Transverse colon (tissue), 4 donors: ENCODE measurements around the gene DHRS9. TPM values are rescaled to one million over a fixed set of nuclear protein-coding genes. Genes with fewer than 3 reads are reported as not detected.
"Not testable (repeated sequence)": the region's sequence is repeated elsewhere in the genome, so short reads cannot be mapped to it uniquely, and the experiment has no call there.

ENCODE experiments used
- DNase-seq: peaks from one replicate; pipeline ENCODE4 v3.0.0-alpha.2; 2019
- H3K27ac ChIP-seq, 4 donors: fragments of 200-600 bp; sonication (generic); 2 replicates each; pipeline ENCODE4 v1.5.1; 2016 to 2018; ENCODE audit warnings: inconsistent platforms in 4 of 4
- H3K27me3 ChIP-seq: fragments of 200-600 bp; sonication (generic); 2 replicates; pipeline ENCODE4 v1.5.1; 2017; ENCODE audit warnings: inconsistent platforms
- H3K36me3 ChIP-seq, 4 donors: fragments of 200-600 bp; sonication (generic); 2 replicates each; pipeline ENCODE4 v1.5.1; 2017 to 2019; ENCODE audit warnings: inconsistent platforms in 4 of 4
- H3K4me1 ChIP-seq, 4 donors: fragments of 200-600 bp; sonication (generic); 2 replicates each; pipeline ENCODE4 v1.5.1; 2017 to 2020; ENCODE audit warnings: inconsistent platforms in 4 of 4
- H3K4me3 ChIP-seq, 4 donors: fragments of 200-600 bp; sonication (generic); 1 replicate in 1 of 4; 2 replicates in 3 of 4; pipeline versions ENCODE4 v1.5.1 to v1.6.1; 2017 to 2019; ENCODE audit warnings: inconsistent platforms in 4 of 4
- H3K9me3 ChIP-seq, 2 donors: fragments of 200-600 bp; sonication (generic); 2 replicates each; pipeline ENCODE4 v1.5.1; 2017 to 2019; ENCODE audit warnings: inconsistent platforms in 2 of 2
- EP300 ChIP-seq: sonication (generic); formaldehyde crosslinking; IDR thresholded peaks from one replicate; pipeline ENCODE4 v1.6.1; 2017; ENCODE audit warnings: antibody characterized with exemption, low read depth
- POLR2A ChIP-seq: fragments of 450-650 bp; IDR thresholded peaks from one replicate; pipeline ENCODE4 v1.6.1; 2016; ENCODE audit warnings: antibody characterized with exemption, mild to moderate bottlenecking, moderate library complexity
- POLR2AphosphoS5 ChIP-seq, 3 donors: sonication (generic); formaldehyde crosslinking; IDR thresholded peaks; one replicate each; pipeline ENCODE4 v1.6.1; 2016; ENCODE audit warnings: antibody characterized with exemption in 3 of 3
- WGBS, 2 donors: methylation state at CpG; one replicate each; pipeline ENCODE4 v1.1.5; 2018; ENCODE audit warnings: low coverage in 1 of 2; 5-methylcytosine and 5-hydroxymethylcytosine counted together
- in situ Hi-C, 4 donors: fragments of 200-750 bp; cut with MboI; loops; one replicate each; pipeline versions ENCODE4 v1.15.0 to v1.15.1; 2017; ENCODE audit warnings: low sequenced_read_pairs in 3 of 4, low pct_ligation_motif_present in 1 of 4, low pct_unique_long_range_greater_than_20kb in 1 of 4
- intact Hi-C: fragments of 100-400 bp; cut with DNase I; formaldehyde crosslinking; loops from one replicate; pipeline ENCODE4 v1.15.1; 2023; ENCODE audit warnings: low total_unique reads
- total RNA-seq, 4 donors: library from RNA; depleted of rRNA; stranded (reverse); fragments of >200 nt; gene quantifications; one replicate each; pipeline ENCODE4 v1.1.0, GENCODE V29; 2016
- TF ChIP-seq, protein P1 (sequence below), 5 experiments: fragments of 200-600 bp in 3 of 5; fragments of 450-650 bp in 2 of 5; sonication (generic) in 3 of 5; IDR thresholded peaks; 1 replicate in 2 of 5; 2 replicates in 3 of 5; pipeline ENCODE4 v1.5.1; 2016 to 2017; ENCODE audit warnings: antibody characterized with exemption in 5 of 5, inconsistent platforms in 3 of 5, mild to moderate bottlenecking in 2 of 5, moderate library complexity in 1 of 5

The DHRS9 gene
- total RNA-seq, 4 donors from 2014 or later, result 20.9 to 257 (median 153) TPM

DNA sequence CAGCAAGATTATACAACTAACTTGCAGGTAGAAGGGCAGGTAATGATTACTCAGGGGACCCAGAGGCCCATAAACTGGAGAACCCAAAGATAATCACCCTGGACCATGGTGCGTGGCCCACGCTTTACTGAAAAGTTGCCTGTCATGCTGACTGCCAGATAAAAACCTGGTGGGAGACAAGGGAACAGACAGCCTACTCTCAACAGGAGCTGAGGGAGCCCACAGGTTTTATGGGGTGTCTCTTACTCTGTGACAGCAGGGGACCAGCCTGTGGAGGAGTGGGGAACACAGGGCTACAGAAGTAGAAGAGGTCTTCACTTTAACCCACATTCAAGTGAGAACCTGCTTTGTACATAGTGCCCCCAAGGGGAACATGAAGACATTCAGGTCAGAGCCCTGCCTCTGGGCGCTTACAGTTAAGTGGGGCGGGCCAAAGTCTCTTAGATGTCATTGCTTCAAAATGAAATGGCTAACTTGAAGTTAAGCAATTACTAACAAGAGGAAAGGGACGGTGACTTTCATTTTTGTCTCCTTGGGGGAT, 60.4 kb downstream of the DHRS9 start:
- DNase-seq, result no peak
- no peak overlapping the region for H3K27ac ChIP-seq
- intact Hi-C loops (no loop called here), in situ Hi-C loops (loop anchor here in 3 of 4 donors (5.0 to 10.0 kb wide), 2 partner anchors 172 to 175 kb away; no protein-coding TSS in a partner anchor)
- H3K36me3 ChIP-seq, result no peaks in the 10 kb centered on the region
- H3K27me3 ChIP-seq, result no peaks in the 10 kb centered on the region
- no peak overlapping the region for H3K4me3 ChIP-seq
- TF ChIP-seq POLR2AphosphoS5 (IDR thresholded peaks at IDR 0.05), result no peak
- TF ChIP-seq EP300, result no peak
- TF ChIP-seq, protein P1, sequence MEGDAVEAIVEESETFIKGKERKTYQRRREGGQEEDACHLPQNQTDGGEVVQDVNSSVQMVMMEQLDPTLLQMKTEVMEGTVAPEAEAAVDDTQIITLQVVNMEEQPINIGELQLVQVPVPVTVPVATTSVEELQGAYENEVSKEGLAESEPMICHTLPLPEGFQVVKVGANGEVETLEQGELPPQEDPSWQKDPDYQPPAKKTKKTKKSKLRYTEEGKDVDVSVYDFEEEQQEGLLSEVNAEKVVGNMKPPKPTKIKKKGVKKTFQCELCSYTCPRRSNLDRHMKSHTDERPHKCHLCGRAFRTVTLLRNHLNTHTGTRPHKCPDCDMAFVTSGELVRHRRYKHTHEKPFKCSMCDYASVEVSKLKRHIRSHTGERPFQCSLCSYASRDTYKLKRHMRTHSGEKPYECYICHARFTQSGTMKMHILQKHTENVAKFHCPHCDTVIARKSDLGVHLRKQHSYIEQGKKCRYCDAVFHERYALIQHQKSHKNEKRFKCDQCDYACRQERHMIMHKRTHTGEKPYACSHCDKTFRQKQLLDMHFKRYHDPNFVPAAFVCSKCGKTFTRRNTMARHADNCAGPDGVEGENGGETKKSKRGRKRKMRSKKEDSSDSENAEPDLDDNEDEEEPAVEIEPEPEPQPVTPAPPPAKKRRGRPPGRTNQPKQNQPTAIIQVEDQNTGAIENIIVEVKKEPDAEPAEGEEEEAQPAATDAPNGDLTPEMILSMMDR (IDR thresholded peaks at IDR 0.05), result no peak
- TF ChIP-seq POLR2A, result no peak
- 71 to 85% methylated on average over 3 to 5 of the region's 5 CpGs for WGBS, 2 donors
- no peaks in the 10 kb centered on the region for H3K9me3 ChIP-seq
- H3K4me1 ChIP-seq, result no peaks in the 10 kb centered on the region

DNA sequence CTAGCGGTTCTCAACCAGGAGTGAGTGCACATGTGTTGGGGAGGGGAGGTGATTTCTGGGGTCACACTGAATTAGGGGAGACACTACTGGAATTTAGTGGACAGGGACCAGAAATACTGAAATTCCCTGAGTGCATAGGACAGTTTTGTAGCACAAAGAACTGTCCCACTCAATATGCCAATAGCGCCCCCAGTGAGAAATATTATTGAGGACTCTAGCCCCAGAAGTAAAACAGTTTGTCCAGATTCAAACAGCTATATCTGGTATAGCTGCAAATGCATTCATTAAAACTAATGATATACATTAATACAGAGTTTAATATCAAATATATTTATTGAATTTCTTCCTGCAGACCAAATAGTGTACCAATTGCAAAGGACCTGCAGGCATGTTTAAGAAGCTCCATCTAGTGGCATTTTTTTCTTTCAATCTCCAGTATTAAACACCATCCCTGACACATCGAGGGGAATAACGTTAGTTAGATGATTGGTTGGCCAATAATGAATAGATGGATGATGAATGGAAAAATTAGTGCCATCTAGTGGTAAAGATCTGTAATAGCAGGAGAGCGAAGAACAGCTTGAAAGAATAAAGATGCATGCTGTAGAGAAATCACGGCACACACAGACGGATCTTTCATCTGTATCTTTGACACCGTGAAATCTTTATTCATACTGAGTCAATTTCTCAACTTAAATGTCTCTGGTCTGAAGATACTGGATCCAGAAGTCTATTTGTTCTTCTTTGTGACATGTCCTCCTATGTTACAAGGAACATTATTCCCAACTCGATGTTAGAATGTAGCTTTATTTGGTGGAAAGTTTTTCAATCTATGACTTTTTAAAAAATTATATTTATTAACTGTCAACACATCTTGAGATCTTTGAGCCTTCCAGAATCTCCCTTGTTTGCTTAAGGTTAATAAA, 62.5 kb downstream of the DHRS9 start:
- Histone ChIP-seq H3K27ac (no peak overlapping the region), H3K4me3 (no peak overlapping the region), H3K9me3 (no peaks in the 10 kb centered on the region), H3K27me3 (no peaks in the 10 kb centered on the region), H3K36me3 (no peaks in the 10 kb centered on the region), H3K4me1 (no peaks in the 10 kb centered on the region)
- intact Hi-C loops (no loop called here), in situ Hi-C loops (loop anchor here in 3 of 4 donors (5.0 to 10.0 kb wide), 2 partner anchors 175 to 177 kb away; no protein-coding TSS in a partner anchor)
- no peak for DNase-seq
- TF ChIP-seq, protein P1 (IDR thresholded peaks at IDR 0.05), result peak; percentile 79 to 90 (median 81)
- no peak for TF ChIP-seq POLR2A
- WGBS, 2 donors, result 14 to 31% methylated on average over 7 to 9 of the region's 9 CpGs

DNA sequence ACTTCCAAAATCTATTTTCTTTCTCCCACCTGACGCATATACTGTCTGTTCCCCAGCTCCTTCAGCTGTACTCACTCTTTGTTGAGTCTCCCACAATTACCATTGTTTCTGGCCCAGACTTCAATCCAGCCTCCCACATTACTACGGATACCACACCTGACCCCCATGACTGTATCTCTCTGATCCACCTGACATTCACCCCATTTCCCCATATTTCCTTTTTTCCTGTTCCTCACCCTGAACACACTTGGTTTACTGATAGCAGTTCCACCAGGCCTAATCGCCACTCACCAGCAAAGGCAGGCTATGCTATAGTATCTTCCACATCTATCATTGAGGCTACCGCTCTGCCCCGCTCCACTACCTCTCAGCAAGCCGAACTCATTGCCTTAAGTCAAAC, 64.9 kb downstream of the DHRS9 start:
- DNase-seq, H3K27ac ChIP-seq, H3K9me3 ChIP-seq, H3K36me3 ChIP-seq, intact Hi-C loops, H3K27me3 ChIP-seq, H3K4me3 ChIP-seq, H3K4me1 ChIP-seq: not testable (repeated sequence)
- 79 to 84% methylated on average over 3 to 6 of the region's 6 CpGs for WGBS, 2 donors
- in situ Hi-C loops, result loop anchor here in 3 of 4 donors (5.0 to 10.0 kb wide), 2 partner anchors 177 to 179 kb away; no protein-coding TSS in a partner anchor

DNA sequence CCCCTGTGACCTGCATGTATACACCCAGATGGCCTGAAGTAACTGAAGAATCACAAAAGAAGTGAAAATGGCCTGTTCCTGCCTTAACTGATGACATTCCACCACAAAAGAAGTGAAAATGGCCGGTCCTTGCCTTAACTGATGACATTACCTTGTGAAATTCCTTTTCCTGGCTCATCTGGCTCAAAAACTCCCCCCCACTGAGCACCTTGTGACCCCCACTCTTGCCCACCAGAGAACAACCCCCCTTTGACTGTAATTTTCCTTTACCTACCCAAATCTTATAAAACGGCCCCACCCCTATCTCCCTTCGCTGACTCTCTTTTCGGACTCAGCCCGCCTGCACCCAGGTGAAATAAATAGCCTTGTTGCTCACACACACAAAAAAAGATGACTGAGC, 67.1 kb downstream of the DHRS9 start:
- H3K4me1 ChIP-seq, H3K9me3 ChIP-seq, intact Hi-C loops, H3K27ac ChIP-seq, H3K36me3 ChIP-seq, H3K4me3 ChIP-seq, H3K27me3 ChIP-seq, DNase-seq: not testable (repeated sequence)
- in situ Hi-C loops, result loop anchor here in 2 of 4 donors (10.0 kb wide), 1 partner anchor 182 kb away; no protein-coding TSS in a partner anchor
- 60 to 95% methylated on average over 1 to 4 of the region's 5 CpGs for WGBS, 2 donors

DNA sequence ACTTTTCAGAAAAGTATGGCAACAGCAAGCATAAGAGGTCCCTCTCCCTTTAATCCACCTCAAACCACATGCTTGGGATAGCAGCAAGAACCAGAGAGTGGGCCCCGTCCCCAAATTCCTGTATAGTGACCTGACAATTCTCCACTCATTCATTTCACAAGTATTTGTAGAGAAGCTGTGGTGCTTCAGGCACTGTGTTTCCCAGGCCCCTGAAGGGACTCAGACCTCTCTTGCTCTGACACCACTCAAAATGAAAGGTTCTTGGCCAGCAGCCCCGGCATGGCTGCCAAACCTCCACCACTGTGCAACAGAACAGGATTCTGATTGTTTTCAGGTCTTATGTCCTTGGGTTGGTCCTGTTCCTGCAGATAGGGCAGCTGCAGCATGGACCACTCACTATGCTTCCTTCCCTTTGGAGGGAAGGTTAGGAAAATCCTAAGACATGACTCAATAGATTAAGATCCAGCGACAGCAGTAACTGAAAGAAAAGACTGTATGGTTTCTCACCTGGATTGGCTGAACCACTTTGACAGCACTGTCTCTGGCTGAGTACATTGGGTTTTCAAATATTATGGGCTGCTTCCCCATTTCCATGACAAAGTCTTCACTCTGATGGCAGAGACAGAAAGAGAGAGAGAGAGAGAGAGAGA, 67.6 kb downstream of the DHRS9 start:
- H3K27ac ChIP-seq, result no peak overlapping the region
- in situ Hi-C loops (loop anchor here in 2 of 4 donors (10.0 kb wide), 1 partner anchor 182 kb away; no protein-coding TSS in a partner anchor), intact Hi-C loops (no loop called here)
- DNase-seq, result no peak
- H3K4me3 ChIP-seq, result no peak overlapping the region
- no peaks in the 10 kb centered on the region for H3K9me3 ChIP-seq
- no peaks in the 10 kb centered on the region for H3K27me3 ChIP-seq
- 72 to 89% methylated on average over 1 to 3 of the region's 3 CpGs for WGBS, 2 donors
- no peaks in the 10 kb centered on the region for H3K4me1 ChIP-seq
- TF ChIP-seq EP300, result no peak
- TF ChIP-seq, protein P1 (IDR thresholded peaks at IDR 0.05), result no peak
- TF ChIP-seq POLR2AphosphoS5 (IDR thresholded peaks at IDR 0.05), result no peak
- TF ChIP-seq POLR2A, result no peak
- H3K36me3 ChIP-seq, result no peaks in the 10 kb centered on the region
